ENCODE measurements around the gene SYAP1. TPM values are rescaled to one million over a fixed set of nuclear protein-coding genes. Genes with fewer than 3 reads are reported as not detected.

Gene SYAP1
- total and polyA plus RNA-seq, 9 of the 15 experiments (the other 6 are each of a cell fraction or from before 2014, with no cell fraction given), result 5.7 to 35.3 (median 27.6) TPM

GRCh38 chrX:16712548-16713155 is 6.8 kb upstream of the SYAP1 start, which contains the start of gene CTPS2 (continued):
- TF ChIP-seq RNF219 (CRISPR knock-in tag; IDR thresholded peaks at IDR 0.05) (no peak), RCOR1 (IDR thresholded peaks at IDR 0.05; ENCODE audit: borderline replicate concordance in 1 of 2, low read depth in 2 of 2, low read length in 2 of 2) (0 out of 4 replicates have a peak, but pooled peaks of 1 of the 2 experiments have one; percentile 16), ZNF12 (CRISPR knock-in tag; IDR thresholded peaks at IDR 0.05) (no peak), ZNF512 (tag; IDR thresholded peaks at IDR 0.05) (no peak), CREBBP (IDR thresholded peaks at IDR 0.05; ENCODE audit: low read depth, low read length) (no peak), PTTG1 (tag; IDR thresholded peaks at IDR 0.05; ENCODE audit: low read depth) (no peak), ZNF239 (CRISPR knock-in tag; IDR thresholded peaks at IDR 0.05) (no peak), THRAP3 (IDR thresholded peaks at IDR 0.05; ENCODE audit: borderline replicate concordance) (no peak), RBM17 (IDR thresholded peaks at IDR 0.05; ENCODE audit: borderline replicate concordance, low read depth, low read length) (no peak), TRIM24 (IDR thresholded peaks at IDR 0.05) (no peak), RAD51 (IDR thresholded peaks at IDR 0.05; ENCODE audit: borderline replicate concordance, low read depth) (no peak), TCF15 (CRISPR knock-in tag; IDR thresholded peaks at IDR 0.05) (no peak), ZNF174 (CRISPR knock-in tag; IDR thresholded peaks at IDR 0.05) (no peak), TBP (optimal IDR thresholded peaks at IDR 0.05; ENCODE audit: low read depth, low read length) (peak; percentile 72), IRF2 (CRISPR knock-in tag; IDR thresholded peaks at IDR 0.05) (no peak), RBM15 (IDR thresholded peaks at IDR 0.05; ENCODE audit: insufficient read depth, low read length) (no peak), YY1 (IDR thresholded peaks at IDR 0.05; ENCODE audit: borderline replicate concordance in 1 of 3, control insufficient read depth in 1 of 3, extremely low read depth in 1 of 3, insufficient read depth in 3 of 3, insufficient read length in 1 of 3, insufficient replicate concordance in 2 of 3, low read depth in 1 of 3, low read length in 2 of 3) (peak in 1 of 3 experiments; percentile 54), ZNF217 (CRISPR knock-in tag; IDR thresholded peaks at IDR 0.05) (no peak)
- TF ChIP-seq, protein P1, sequence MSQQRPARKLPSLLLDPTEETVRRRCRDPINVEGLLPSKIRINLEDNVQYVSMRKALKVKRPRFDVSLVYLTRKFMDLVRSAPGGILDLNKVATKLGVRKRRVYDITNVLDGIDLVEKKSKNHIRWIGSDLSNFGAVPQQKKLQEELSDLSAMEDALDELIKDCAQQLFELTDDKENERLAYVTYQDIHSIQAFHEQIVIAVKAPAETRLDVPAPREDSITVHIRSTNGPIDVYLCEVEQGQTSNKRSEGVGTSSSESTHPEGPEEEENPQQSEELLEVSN (IDR thresholded peaks at IDR 0.05; ENCODE audit: borderline replicate concordance in 1 of 2, extremely low read depth in 1 of 2, insufficient read depth in 1 of 2, insufficient read length in 1 of 2, low read depth in 1 of 2, low read length in 1 of 2, poor library complexity in 1 of 2, severe bottlenecking in 1 of 2), result peak in 1 of 2 experiments; percentile 52
- TF ChIP-seq, protein P2, sequence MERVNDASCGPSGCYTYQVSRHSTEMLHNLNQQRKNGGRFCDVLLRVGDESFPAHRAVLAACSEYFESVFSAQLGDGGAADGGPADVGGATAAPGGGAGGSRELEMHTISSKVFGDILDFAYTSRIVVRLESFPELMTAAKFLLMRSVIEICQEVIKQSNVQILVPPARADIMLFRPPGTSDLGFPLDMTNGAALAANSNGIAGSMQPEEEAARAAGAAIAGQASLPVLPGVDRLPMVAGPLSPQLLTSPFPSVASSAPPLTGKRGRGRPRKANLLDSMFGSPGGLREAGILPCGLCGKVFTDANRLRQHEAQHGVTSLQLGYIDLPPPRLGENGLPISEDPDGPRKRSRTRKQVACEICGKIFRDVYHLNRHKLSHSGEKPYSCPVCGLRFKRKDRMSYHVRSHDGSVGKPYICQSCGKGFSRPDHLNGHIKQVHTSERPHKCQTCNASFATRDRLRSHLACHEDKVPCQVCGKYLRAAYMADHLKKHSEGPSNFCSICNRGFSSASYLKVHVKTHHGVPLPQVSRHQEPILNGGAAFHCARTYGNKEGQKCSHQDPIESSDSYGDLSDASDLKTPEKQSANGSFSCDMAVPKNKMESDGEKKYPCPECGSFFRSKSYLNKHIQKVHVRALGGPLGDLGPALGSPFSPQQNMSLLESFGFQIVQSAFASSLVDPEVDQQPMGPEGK (CRISPR knock-in tag; IDR thresholded peaks at IDR 0.05; ENCODE audit: borderline replicate concordance), result no peak

All from K562 (cell line).